IMR-90 (cell line): ENCODE data around the gene UCP2. TPM values are rescaled to one million over a fixed set of nuclear protein-coding genes. Genes with fewer than 3 reads are reported as not detected.

ENCODE experiments used
- ATAC-seq: fragments of 200-7000 bp; cut with Tn5 transposase; 2 replicates; pipeline ENCODE4 v1.9.1; 2020; ENCODE audit warnings: low read depth, mild to moderate bottlenecking, moderate library complexity
- BruUV-seq: library from RNA; stranded (reverse); fragments of 400-500 nt; replicated peaks from 2 replicates; lab custom pipeline; 2021; lab: Mats Ljungman, UMichigan
- CTCF ChIA-PET: fragments of 300-600 bp; formaldehyde crosslinking; extraction: SDS; loops from one replicate; lab custom pipeline; 2021; ENCODE audit warnings: antibody characterized with exemption; lab: Yijun Ruan, JAX
- POLR2A ChIA-PET: fragments of 300-600 bp; sonication (Branson Sonifier 250); formaldehyde crosslinking; loops from one replicate; lab custom pipeline; 2022; ENCODE audit warnings: antibody characterized with exemption; ENCODE audit not compliant: unreplicated experiment; lab: Charles Lee
- DNase-seq: peaks from one replicate; pipeline ENCODE4 v3.0.0; 2013
- H2AFZ ChIP-seq: replicated peaks from 2 replicates; pipeline ENCODE3; 2013; ENCODE audit warnings: low read length, mild to moderate bottlenecking; ENCODE audit not compliant: poor library complexity
- H2AK5ac ChIP-seq: 2 replicates; pipeline ENCODE4 v1.6.1; 2013; ENCODE audit warnings: low read depth, low read length, inconsistent platforms
- H2AK9ac ChIP-seq: replicated peaks from 2 replicates; pipeline ENCODE3; 2013; ENCODE audit warnings: mild to moderate bottlenecking, low read depth, low read length, moderate library complexity; ENCODE audit not compliant: poor library complexity
- H2BK120ac ChIP-seq: 2 replicates; pipeline ENCODE4 v1.6.1; 2013; ENCODE audit warnings: low read depth, low read length, inconsistent platforms
- H2BK15ac ChIP-seq: 3 replicates; pipeline ENCODE4 v1.6.1; 2013; ENCODE audit warnings: low read depth, low read length, inconsistent platforms
- H2BK20ac ChIP-seq: 2 replicates; pipeline ENCODE4 v1.6.1; 2013; ENCODE audit warnings: low read depth, mild to moderate bottlenecking, inconsistent platforms, low read length, moderate library complexity
- H2BK5ac ChIP-seq: 2 replicates; pipeline ENCODE4 v1.6.1; 2013; ENCODE audit warnings: mild to moderate bottlenecking, low read depth, low read length, inconsistent platforms; ENCODE audit not compliant: poor library complexity, severe bottlenecking
- H3K14ac ChIP-seq: replicated peaks from 2 replicates; pipeline ENCODE4 v1.6.1; 2013; ENCODE audit warnings: low read depth, low read length, inconsistent platforms
- H3K18ac ChIP-seq: 2 replicates; pipeline ENCODE4 v1.6.1; 2013; ENCODE audit warnings: low read depth, low read length, control low read depth
- H3K23ac ChIP-seq: 2 replicates; pipeline ENCODE4 v1.6.1; 2013; ENCODE audit warnings: low read depth, low read length, inconsistent platforms
- H3K27ac ChIP-seq: 2 replicates; pipeline ENCODE4 v1.5.1; 2013; ENCODE audit warnings: mild to moderate bottlenecking, control low read depth, low read length; ENCODE audit not compliant: insufficient read depth
- H3K27me3 ChIP-seq: 2 replicates; pipeline ENCODE4 v1.6.1; 2013; ENCODE audit warnings: low read length; ENCODE audit not compliant: control insufficient read depth, insufficient read depth
- H3K36me3 ChIP-seq: 2 replicates; pipeline ENCODE4 v1.6.1; 2013; ENCODE audit warnings: low read length, mixed read lengths; ENCODE audit not compliant: control insufficient read depth, insufficient read depth
- H3K4ac ChIP-seq: 2 replicates; pipeline ENCODE4 v1.6.1; 2013; ENCODE audit warnings: low read depth, low read length, inconsistent platforms
- H3K4me1 ChIP-seq: 2 replicates; pipeline ENCODE4 v1.6.1; 2013; ENCODE audit warnings: low read length, mixed read lengths; ENCODE audit not compliant: control insufficient read depth, insufficient read depth
- H3K4me2 ChIP-seq: 2 replicates; pipeline ENCODE4 v1.6.1; 2013; ENCODE audit warnings: low read depth, mild to moderate bottlenecking, control low read depth, low read length, moderate library complexity
- H3K4me3 ChIP-seq: 2 replicates; pipeline ENCODE4 v1.5.1; 2013; ENCODE audit warnings: low read depth, mild to moderate bottlenecking, control low read depth, low read length, moderate library complexity; ENCODE audit not compliant: insufficient read depth
- H3K56ac ChIP-seq: 2 replicates; pipeline ENCODE4 v1.6.1; 2013; ENCODE audit warnings: low read length, inconsistent platforms; ENCODE audit not compliant: insufficient read depth; ENCODE audit errors: extremely low read depth
- H3K79me1 ChIP-seq, 2 experiments: 2 replicates each; pipeline ENCODE4 v1.6.1; 2013; ENCODE audit warnings: low read length in 2 of 2, inconsistent platforms in 1 of 2, low read depth in 1 of 2
- H3K9ac ChIP-seq: 2 replicates; pipeline ENCODE4 v1.6.1; 2013; ENCODE audit warnings: low read depth, low read length, control low read depth
- H3K9me1 ChIP-seq: 2 replicates; pipeline ENCODE4 v1.6.1; 2013; ENCODE audit warnings: low read length, inconsistent platforms; ENCODE audit not compliant: insufficient read depth
- H3K9me3 ChIP-seq: 2 replicates; pipeline ENCODE4 v1.6.1; 2013; ENCODE audit warnings: low read length; ENCODE audit not compliant: control insufficient read depth, insufficient read depth
- H4K20me1 ChIP-seq: 2 replicates; pipeline ENCODE4 v1.6.1; 2013; ENCODE audit warnings: low read length, inconsistent platforms; ENCODE audit not compliant: insufficient read depth
- H4K5ac ChIP-seq: 2 replicates; pipeline ENCODE4 v1.6.1; 2013; ENCODE audit warnings: mild to moderate bottlenecking, low read depth, low read length, control low read depth
- H4K8ac ChIP-seq, 2 experiments: 2 replicates each; pipeline ENCODE4 v1.6.1; 2013; ENCODE audit warnings: low read depth in 2 of 2, low read length in 2 of 2, control low read depth in 1 of 2, inconsistent platforms in 1 of 2
- H4K91ac ChIP-seq: 2 replicates; pipeline ENCODE4 v1.6.1; 2013; ENCODE audit warnings: low read depth, low read length, inconsistent platforms; ENCODE audit not compliant: insufficient read depth
- BHLHE40 ChIP-seq: fragments of 150-350 bp; IDR thresholded peaks from 2 replicates; pipeline ENCODE4 v1.6.1; 2016; ENCODE audit warnings: mild to moderate bottlenecking, low read depth, low read length
- CHD1 ChIP-seq: IDR thresholded peaks from 2 replicates; pipeline ENCODE4 v1.6.1; 2012; ENCODE audit warnings: low read depth, low read length, improper control_type of control experiment
- CTCF ChIP-seq: conservative IDR thresholded peaks from 2 replicates; pipeline ENCODE4 v1.5.1; 2012; ENCODE audit warnings: mild to moderate bottlenecking, low read depth, low read length, improper control_type of control experiment
- ELK1 ChIP-seq: fragments of 150-350 bp; IDR thresholded peaks from 2 replicates; pipeline ENCODE4 v1.6.1; 2016; ENCODE audit warnings: low read depth, mild to moderate bottlenecking, low read length, moderate library complexity, borderline replicate concordance
- FOS ChIP-seq: fragments of 150-350 bp; IDR thresholded peaks from 2 replicates; pipeline ENCODE4 v1.6.1; 2016; ENCODE audit warnings: low read depth, low read length
- MAFK ChIP-seq: IDR thresholded peaks from 2 replicates; pipeline ENCODE4 v1.6.1; 2012; ENCODE audit warnings: low read depth, low read length, improper control_type of control experiment
- MXI1 ChIP-seq: IDR thresholded peaks from 2 replicates; pipeline ENCODE4 v1.6.1; 2012; ENCODE audit warnings: low read depth, mild to moderate bottlenecking, low read length, moderate library complexity, borderline replicate concordance
- NFE2L2 ChIP-seq: fragments of 150-350 bp; IDR thresholded peaks from 2 replicates; pipeline ENCODE4 v1.6.1; 2016; ENCODE audit warnings: low read depth, mild to moderate bottlenecking, low read length
- POLR2A ChIP-seq: IDR thresholded peaks from 2 replicates; pipeline ENCODE4 v1.6.1; 2012; ENCODE audit warnings: mild to moderate bottlenecking, low read depth, low read length
- RAD21 ChIP-seq: IDR thresholded peaks from 2 replicates; pipeline ENCODE4 v1.6.1; 2012; ENCODE audit warnings: low read length, improper control_type of control experiment
- RCOR1 ChIP-seq: IDR thresholded peaks from 2 replicates; pipeline ENCODE4 v1.6.1; 2012; ENCODE audit warnings: mild to moderate bottlenecking, low read length, improper control_type of control experiment; ENCODE audit not compliant: insufficient replicate concordance
- RFX5 ChIP-seq: IDR thresholded peaks from 2 replicates; pipeline ENCODE4 v1.8.0; 2012; ENCODE audit warnings: low read depth, mild to moderate bottlenecking, low read length, moderate library complexity
- SMC3 ChIP-seq: fragments of 150-350 bp; IDR thresholded peaks from 2 replicates; pipeline ENCODE4 v1.6.1; 2016; ENCODE audit warnings: low read depth, mild to moderate bottlenecking, antibody characterized with exemption, low read length, moderate library complexity
- USF2 ChIP-seq: fragments of 150-350 bp; IDR thresholded peaks from 2 replicates; pipeline ENCODE4 v1.6.1; 2017; ENCODE audit warnings: mild to moderate bottlenecking, antibody characterized with exemption, low read length, low read depth
- WGBS, 2 experiments: methylation state at CpG; one replicate each; pipeline versions ENCODE4 v1.1.5 to v1.1.7; 2013; ENCODE audit warnings: missing lambda C conversion rate in 2 of 2; ENCODE audit not compliant: insufficient read length in 1 of 2; ENCODE audit errors: extremely low coverage in 2 of 2; 5-methylcytosine and 5-hydroxymethylcytosine counted together
- dilution Hi-C: fragments of 300-500 bp; cut with HindIII; formaldehyde crosslinking; loops from one replicate; pipeline ENCODE4 v1.14.3; 2018; ENCODE audit warnings: low sequenced_read_pairs; ENCODE audit not compliant: unreplicated experiment
- in situ Hi-C: fragments of 300-500 bp; cut with MboI; formaldehyde crosslinking; loops from 3 replicates; pipeline ENCODE4 v1.14.3; 2019; ENCODE audit warnings: low sequenced_read_pairs, inconsistent platforms, mixed read lengths
- intact Hi-C: fragments of 100-400 bp; cut with micrococcal nuclease; formaldehyde crosslinking; loops from 2 replicates; pipeline ENCODE4 v1.10.0; 2022
- polyA plus RNA-seq, 3 experiments: library from polyadenylated mRNA; depleted of rRNA; stranded (reverse); fragments of >200 nt; gene quantifications; 2 replicates each; pipeline ENCODE4 v1.2.3, GENCODE V29; 2012; ENCODE audit warnings: low replicate concordance in 1 of 3
- total RNA-seq: library from RNA; depleted of rRNA; stranded (reverse); fragments of >200 nt; gene quantifications from 2 replicates; pipeline ENCODE4 v1.2.3, GENCODE V29; 2012

Gene UCP2
- total and polyA plus RNA-seq, 2 of the 4 experiments (the other 2 are of a cell fraction) = 2.0 to 11.9 TPM

GRCh38 chr11:74012074-74012809, 29.6 kb upstream of the UCP2 start:
- ChIA-PET POLR2A (no interaction called here), CTCF (interaction anchor here (1.2 kb wide), 1 partner anchor 38 kb away, joined by 4 read pairs; no protein-coding TSS in a partner anchor)
- no peak overlapping the region for H2AK5ac ChIP-seq
- dilution Hi-C loops = no loop called here
- H3K9me3 ChIP-seq = no peaks in the 10 kb centered on the region
- no peak overlapping the region for H2AFZ ChIP-seq
- no TSS peak for BruUV-seq
- no peaks in the 10 kb centered on the region; the same call in 1 of the 2 replicates for H3K4me1 ChIP-seq
- no peak overlapping the region for H4K5ac ChIP-seq
- 93% methylated on average over 2 of the region's 14 CpGs; no CpG with 5 or more reads in 1 of the 2 experiments for WGBS, 2 experiments
- H2BK5ac ChIP-seq = no peak overlapping the region
- no peak overlapping the region for H3K56ac ChIP-seq
- H3K27ac ChIP-seq = no peak overlapping the region
- H3K9ac ChIP-seq = no peak overlapping the region
- peaks cover 8% of the 10 kb centered on the region; the same call in 1 of the 2 replicates for H3K36me3 ChIP-seq
- H3K79me1 ChIP-seq = no peaks in the 10 kb centered on the region
- no peak overlapping the region for H4K8ac ChIP-seq
- H2BK15ac ChIP-seq = no peak overlapping the region
- H4K20me1 ChIP-seq = no peaks in the 10 kb centered on the region; the same call in 1 of the 2 replicates
- intact Hi-C loops = no loop called here
- H2AK9ac ChIP-seq = no peak overlapping the region
- no peak overlapping the region; the same call in 1 of the 2 replicates for H3K14ac ChIP-seq
- H2BK120ac ChIP-seq = no peak overlapping the region
- no peak overlapping the region for H3K23ac ChIP-seq
- ATAC-seq = no peak
- 0 out of 2 replicates have a peak, but pooled peaks cover 5% of the 10 kb centered on the region for H3K9me1 ChIP-seq
- H3K18ac ChIP-seq = no peak overlapping the region
- H3K4ac ChIP-seq = no peak overlapping the region
- H3K4me3 ChIP-seq = no peak overlapping the region
- no peak overlapping the region for H4K91ac ChIP-seq
- H3K27me3 ChIP-seq = no peaks in the 10 kb centered on the region
- TF ChIP-seq NFE2L2 = no peak
- no peak for TF ChIP-seq ELK1
- no peak for TF ChIP-seq RCOR1
- TF ChIP-seq BHLHE40 = no peak
- no peak for TF ChIP-seq MXI1
- no peak for TF ChIP-seq MAFK
- TF ChIP-seq RFX5 = no peak
- no peak for TF ChIP-seq CHD1
- TF ChIP-seq CTCF = no peak
- no peak for TF ChIP-seq USF2
- TF ChIP-seq SMC3 = no peak
- no peak for TF ChIP-seq POLR2A
- TF ChIP-seq RAD21 = no peak
- TF ChIP-seq FOS = no peak
- in situ Hi-C loops = no loop called here
- DNase-seq = no peak
- no peak overlapping the region for H2BK20ac ChIP-seq
- no peak overlapping the region for H3K4me2 ChIP-seq
